CD1c-positive myeloid dendritic cell (primary cell): ENCODE data around the gene STPG1.

Experiments used
- DNase-seq: peaks from one replicate; pipeline ENCODE4 v3.0.0-alpha.2; 2016; ENCODE audit errors: extremely low spot score

Gene STPG1

GRCh38 chr1:24392982-24393650 is 20.5 kb downstream of the STPG1 start:
- DNase-seq, result no peak

GRCh38 chr1:24392604-24392946 is 21.0 kb downstream of the STPG1 start:
- no peak for DNase-seq

GRCh38 chr1:24391882-24392603 is 21.5 kb downstream of the STPG1 start:
- peak; percentile 50 for DNase-seq

- peak; percentile 83 for DNase-seq
Measured at GRCh38 chr1:24390924-24391782, 22.4 kb downstream of the STPG1 start.

- DNase-seq, result no peak
Measured at GRCh38 chr1:24389231-24389678, 24.3 kb downstream of the STPG1 start.

GRCh38 chr1:24388331-24388885 is 25.2 kb downstream of the STPG1 start:
- no peak for DNase-seq

- DNase-seq, result no peak
Measured at GRCh38 chr1:24387636-24388175, 25.9 kb downstream of the STPG1 start.

- no peak for DNase-seq
Measured at GRCh38 chr1:24386931-24387330, 26.7 kb downstream of the STPG1 start.

GRCh38 chr1:24386241-24386640 is 27.3 kb downstream of the STPG1 start:
- DNase-seq, result no peak

- DNase-seq, result no peak
Measured at GRCh38 chr1:24385160-24385940, 28.2 kb downstream of the STPG1 start.

GRCh38 chr1:24384251-24385090 is 29.1 kb downstream of the STPG1 start:
- peak; percentile 75 for DNase-seq

GRCh38 chr1:24383381-24383940 is 30.1 kb downstream of the STPG1 start:
- DNase-seq, result no peak

- DNase-seq, result no peak
Measured at GRCh38 chr1:24382165-24382577, 31.4 kb downstream of the STPG1 start.

GRCh38 chr1:24381256-24381655 is 32.3 kb downstream of the STPG1 start:
- DNase-seq, result no peak

GRCh38 chr1:24380508-24380907 is 33.1 kb downstream of the STPG1 start:
- DNase-seq, result no peak

- DNase-seq, result no peak
Measured at GRCh38 chr1:24379733-24380315, 33.8 kb downstream of the STPG1 start.

GRCh38 chr1:24374891-24375786 is 38.4 kb downstream of the STPG1 start:
- no peak for DNase-seq

GRCh38 chr1:24373710-24374109 is 39.9 kb downstream of the STPG1 start:
- no peak for DNase-seq
